Fibroblast of skin of right biceps (primary cell): ENCODE results near the gene DES.
A peak's percentile ranks its signal among the peaks of the same experiment; 100 is the strongest.

Experiments
- DNase-seq: peaks from one replicate; pipeline ENCODE4 v3.0.0-alpha.2; 2013

Gene DES

DNA sequence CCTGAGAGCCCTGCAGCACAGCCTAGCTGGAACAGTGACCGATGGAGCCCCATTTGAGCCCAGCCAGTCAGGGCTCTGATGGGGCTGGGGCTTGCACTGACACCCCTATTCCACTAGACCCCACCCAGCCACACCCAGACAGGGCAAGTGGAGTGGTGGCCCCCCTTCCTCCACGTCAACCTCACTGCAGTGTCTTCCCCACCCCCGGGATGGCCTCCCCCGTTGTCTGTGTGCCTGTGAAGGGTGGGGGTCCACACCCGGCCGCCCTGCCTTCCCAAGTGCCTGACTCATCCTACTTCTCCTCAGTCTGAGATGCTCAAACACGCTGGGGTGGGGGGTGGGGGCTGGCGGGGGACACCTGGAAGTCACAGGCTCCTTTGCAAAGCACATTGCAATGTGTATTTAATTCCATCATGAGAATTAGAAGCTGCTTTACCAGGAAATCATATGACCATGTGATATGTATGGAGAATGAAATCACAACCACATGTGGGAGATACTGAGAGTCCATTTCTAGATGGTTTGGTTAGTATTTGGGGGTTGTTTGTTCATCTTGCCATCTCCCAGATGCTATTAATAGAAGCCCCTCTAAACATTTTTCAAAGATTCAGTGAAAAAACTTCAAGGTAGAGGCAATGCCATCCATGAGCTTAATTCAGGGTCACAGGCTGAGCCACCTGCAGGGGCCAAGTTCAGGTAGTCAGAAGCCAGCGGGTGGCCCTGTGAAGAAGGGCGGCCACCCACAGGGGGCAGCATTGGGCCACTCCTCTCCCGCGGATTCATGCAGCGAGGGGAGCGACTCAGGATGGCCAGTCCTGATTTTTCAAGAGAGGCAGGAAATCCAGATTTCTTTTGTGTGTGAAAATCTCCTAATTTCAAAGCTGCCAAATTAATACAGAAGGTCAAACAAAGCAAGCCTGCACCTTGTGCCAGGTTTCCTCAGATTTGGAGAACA is 57.8 kb downstream of the DES start:
- DNase-seq, result peak; percentile 76
